Activated CD4-positive, alpha-beta T cell treated with anti-CD3 and anti-CD28 coated beads, Interleukin-2, Interleukin-4, amounts not matched to agents 100 ng/mL and 50 ng/mL, durations not matched to agents 16 hours and 8 hours (primary cell): ENCODE data around the gene CD28.
A peak's percentile ranks its signal among the peaks of the same experiment; 100 is the strongest.
"Not testable (repeated sequence)": the region's sequence is repeated elsewhere in the genome, so short reads cannot be mapped to it uniquely, and the experiment has no call there.

Experiments
- DNase-seq: peaks from one replicate; pipeline ENCODE4 v3.0.0-alpha.2; 2020; ENCODE audit warnings: low spot score

The CD28 gene

GRCh38 chr2:203687165-203687564 is 19.3 kb upstream of the CD28 start:
- no peak for DNase-seq

DNA sequence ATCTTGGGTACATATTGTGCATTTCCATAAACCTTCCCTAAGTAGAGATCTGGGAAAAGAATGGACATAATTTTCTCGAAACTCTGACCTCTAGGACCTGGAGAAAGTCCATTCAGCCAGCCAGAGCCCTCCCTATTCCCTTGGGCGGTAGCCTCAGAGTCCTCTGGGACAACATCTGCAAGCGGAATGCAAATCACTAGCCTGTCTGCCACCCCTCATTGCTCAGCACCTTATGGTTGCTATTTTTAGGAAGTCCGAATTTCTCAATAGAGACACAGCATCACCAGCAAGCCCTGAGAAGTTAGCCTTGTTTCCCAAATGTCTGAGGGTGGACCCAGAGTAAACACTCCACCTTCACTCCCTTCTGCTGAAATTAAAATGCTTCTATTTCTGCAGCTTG is 17.6 kb upstream of the CD28 start:
- no peak for DNase-seq

DNA sequence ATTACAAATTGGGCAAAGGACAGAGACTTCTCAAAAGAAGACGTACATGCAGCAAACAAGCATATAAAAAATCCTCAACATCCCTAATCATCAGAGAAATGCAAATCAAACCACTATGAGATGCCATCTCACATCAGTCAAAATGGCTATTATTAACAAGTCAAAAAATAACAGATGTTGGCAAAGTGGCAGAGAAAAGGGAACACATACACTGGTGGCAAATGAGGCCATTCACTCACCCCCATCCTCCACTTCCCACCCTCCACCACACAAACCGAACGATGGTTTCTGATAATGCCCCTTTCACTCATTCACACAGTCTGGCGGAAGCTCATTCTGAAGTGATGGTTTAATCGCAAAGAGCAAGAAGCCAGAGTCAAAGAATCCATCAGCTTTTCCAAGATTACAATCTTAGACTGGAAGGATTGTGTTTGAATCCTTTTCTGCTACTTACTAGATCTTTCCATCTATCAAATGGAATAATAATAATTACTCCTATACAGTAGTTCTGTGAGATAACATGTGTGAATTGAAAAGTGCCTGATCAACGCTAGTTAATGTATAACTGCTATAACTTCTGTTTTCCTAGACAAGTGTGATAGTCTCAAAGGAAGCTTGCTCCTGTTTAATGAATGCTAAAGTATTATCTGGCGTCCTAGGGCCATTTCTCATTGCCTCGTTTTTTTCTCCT is 16.9 kb upstream of the CD28 start:
- no peak for DNase-seq

GRCh38 chr2:203690117-203690431 is 16.4 kb upstream of the CD28 start:
- DNase-seq, result no peak

DNA sequence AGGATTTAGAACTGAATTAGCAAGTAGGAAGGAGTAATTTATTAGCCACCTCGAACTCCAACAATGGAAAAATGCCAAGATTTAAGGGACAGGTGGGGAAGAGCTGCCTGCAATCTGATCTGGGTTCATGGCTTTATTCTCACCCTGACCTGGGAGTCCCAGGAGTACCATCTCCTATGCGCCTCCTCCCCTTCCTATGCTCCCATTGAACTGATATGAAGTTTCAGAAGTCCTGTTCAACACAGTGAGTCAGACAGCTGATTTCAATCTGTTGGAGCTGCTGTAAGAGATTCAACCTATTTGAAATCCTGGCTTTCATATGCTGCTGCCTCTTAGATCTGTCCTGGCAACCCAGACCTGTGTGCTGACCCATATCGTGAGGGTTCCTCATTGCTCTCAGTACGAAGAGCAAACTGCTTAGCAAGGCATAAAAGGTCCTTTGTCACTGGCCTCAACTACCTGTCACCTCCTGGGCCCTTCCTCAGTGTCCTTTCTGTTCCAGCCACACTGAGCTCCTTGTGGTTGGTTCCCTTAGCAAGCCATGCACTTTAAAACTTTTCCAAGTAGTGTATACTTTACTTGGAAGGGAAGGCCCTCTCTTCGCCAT is 15.9 kb upstream of the CD28 start:
- DNase-seq, result no peak

DNA sequence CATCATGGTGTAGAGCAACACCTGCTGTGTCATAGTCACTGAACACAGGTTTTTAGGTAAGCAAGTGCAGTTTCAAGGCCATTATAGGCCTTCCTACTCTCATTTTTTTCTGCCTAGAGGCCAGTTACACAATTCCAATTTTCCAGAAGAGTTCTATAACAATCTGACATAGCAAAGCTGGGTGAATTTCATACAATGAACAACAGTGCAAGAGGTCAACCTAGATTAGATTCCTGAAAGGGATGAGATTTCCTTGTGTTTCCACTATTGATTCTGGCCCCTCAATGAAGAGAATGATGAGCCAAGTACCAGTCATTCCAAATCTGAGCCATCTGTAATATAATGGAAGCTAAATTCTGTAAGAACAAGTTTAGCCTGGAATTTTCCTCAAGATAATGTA is 15.3 kb upstream of the CD28 start:
- DNase-seq, result no peak

- DNase-seq, result no peak
Observed at GRCh38 chr2:203692031-203692710, 14.3 kb upstream of the CD28 start.

DNA sequence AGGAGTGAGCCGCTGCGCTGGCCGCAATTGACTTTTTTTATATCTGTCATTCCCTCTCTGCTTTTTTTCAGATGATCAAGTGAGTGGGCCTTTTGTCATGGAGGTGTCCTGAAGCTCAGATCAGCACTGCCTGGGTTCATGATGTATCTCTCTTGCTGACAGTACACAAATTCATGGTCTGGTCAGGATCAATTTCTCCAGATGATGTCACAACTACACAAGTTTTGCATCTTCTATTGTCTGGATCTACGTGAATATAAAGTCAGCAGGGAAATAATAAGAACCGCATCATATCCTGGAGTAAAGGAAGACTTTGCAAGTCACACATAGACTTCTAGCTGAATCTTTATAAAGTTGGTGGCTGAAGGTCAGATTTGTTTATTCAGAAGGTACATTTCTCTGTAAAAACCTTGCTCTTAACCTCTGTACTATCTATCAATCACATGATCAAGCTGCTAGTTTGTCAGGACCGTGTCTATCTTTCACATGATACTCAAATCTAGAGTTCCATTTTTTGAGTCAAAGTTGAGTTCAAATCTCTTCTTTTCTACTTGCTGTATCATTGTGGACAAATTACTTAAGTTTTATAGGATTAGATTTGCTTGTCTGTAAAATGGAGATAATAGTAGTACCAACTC is 13.1 kb upstream of the CD28 start:
- DNase-seq, result peak; percentile 23

- DNase-seq, result no peak
Observed at GRCh38 chr2:203694191-203694590, 12.2 kb upstream of the CD28 start.

DNA sequence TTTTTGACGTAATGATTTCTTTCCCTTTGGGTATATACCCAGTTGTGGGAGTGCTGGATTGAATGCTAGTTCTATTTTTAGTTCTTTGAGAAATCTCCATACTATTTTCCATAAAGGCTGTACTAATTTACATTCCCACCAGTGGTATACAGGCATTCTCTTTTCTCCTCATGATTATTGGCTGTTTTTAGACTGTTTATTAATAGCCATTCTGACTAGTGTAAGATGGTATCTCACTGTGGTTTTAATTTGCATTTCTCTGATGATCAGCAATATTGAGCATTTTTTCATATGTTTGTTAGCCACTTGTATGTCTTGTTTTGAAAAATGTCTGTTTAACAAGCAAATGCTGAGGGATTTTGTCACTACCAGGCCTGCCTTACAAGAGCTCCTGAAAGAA is 9.2 kb upstream of the CD28 start:
- DNase-seq, result no peak

- not testable (repeated sequence) for DNase-seq
Observed at GRCh38 chr2:203697763-203698162, 8.7 kb upstream of the CD28 start.

DNA sequence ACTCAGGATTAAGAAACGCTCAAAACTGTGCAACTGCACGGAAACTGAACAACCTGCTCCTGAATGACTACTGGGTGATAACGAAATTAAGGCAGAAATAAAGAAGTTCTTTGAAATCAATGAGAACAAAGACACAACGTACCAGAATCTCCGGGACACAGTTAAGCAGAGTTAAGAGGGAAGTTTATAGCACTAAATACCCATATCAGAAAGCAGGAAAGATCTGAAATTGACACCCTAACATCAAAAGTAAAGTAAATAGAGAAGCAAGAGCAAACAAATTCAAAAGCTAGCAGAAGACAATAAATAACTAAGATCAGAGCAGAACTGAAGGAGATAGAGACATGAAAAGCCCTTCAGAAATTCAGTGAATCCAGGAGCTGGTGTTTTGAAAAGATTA is 8.0 kb upstream of the CD28 start:
- DNase-seq, result not testable (repeated sequence)

DNA sequence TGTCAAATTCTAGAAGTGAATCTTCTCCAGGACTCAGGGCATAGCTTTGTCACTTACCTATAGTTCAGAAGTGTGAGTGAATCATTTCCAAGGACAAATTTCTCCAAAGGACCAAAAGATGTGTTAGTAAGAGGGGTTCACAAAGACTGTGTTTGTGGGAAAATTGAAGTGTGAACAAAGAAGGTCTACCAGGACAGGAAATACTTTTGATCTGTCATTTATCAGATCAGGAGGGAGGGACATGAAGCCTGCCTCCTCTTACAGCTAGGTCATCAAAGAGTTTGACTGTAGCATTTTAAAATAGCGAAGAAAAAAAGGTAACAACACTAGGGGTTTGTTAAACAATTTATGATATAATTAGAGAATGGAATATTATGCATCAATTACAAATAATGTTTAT is 2.0 kb upstream of the CD28 start:
- DNase-seq, result no peak

- peak; percentile 67 for DNase-seq
Observed at GRCh38 chr2:203705178-203705577, 1.3 kb upstream of the CD28 start.

- DNase-seq, result no peak
Observed at GRCh38 chr2:203707530-203707929, 1.1 kb downstream of the CD28 start.

DNA sequence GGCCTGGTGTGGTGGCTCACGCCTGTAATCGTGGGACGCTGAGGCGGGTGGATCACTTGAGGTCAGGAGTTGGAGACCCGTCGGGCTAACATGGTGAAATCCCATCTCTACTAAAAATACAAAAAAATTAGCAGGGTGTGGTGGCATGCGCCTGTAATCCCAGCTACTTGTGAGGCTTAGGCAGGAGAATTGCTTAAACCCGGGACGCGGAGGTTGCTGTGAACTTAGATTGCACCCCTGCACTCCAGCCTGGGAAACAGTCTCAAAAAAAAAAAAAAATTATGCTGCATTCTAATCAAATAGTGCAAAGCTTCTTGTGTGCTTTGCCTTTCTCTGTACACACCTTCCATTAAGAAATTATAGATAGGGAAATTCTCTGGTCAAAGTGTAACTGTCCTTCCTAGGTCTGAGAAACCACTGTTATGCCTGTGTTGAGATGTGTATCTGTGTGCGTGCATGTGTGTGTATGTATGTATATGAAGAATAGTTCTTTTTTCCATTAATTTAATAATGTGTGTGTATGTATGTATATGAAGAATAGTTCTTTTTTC is 2.5 kb downstream of the CD28 start:
- DNase-seq, result no peak

DNA sequence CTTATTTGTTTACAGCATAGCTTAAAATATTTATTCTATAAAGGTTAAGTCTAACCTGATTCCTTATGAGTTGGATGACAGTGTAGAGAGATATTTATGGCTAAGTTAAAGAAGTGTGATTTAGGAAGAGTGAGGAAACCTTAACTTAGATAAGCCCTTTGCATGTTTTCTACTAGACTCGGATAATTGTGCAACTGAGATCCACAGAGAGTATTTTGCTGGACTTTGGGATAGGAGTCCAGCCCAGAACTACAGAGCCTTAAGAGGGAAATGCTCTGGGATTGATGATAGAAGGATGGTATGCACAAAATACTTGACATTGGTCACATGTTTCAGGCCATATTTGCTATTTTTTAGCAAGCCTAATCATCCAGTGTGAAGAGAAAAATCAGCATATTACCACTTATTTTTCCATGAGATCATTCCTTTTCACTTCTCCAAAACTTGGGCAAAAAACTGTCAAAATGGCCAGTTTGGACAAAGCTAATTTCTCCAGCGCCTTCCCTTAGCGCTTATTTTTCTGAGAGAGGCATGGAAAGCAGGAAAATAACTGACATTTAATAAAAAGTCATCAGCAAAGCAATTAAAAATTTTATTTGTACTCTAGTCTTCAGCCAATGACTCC is 3.1 kb downstream of the CD28 start:
- no peak for DNase-seq

DNA sequence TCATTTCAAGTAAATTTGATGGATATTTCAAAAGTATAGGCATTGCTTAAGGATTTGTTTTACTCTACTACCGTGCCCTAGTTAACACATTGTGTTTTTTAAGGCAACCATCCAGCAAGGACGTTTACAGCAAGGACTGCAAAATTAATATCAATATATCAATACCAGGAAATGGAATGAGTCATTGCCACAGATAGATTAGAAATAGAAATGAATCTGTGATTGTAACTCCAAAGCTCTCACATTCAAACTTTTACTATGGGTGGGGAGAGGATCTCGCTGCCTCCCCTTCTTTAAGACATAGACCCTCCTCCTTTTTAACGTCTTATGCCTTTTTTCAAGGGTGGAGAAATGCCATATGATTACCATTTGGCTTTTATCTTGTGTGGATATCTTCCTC is 3.8 kb downstream of the CD28 start:
- DNase-seq, result peak; percentile 69

GRCh38 chr2:203710952-203711351 is 4.5 kb downstream of the CD28 start:
- no peak for DNase-seq

- DNase-seq, result peak; percentile 65
Observed at GRCh38 chr2:203711399-203711798, 5.0 kb downstream of the CD28 start.

GRCh38 chr2:203713381-203713780 is 6.9 kb downstream of the CD28 start:
- no peak for DNase-seq

- no peak for DNase-seq
Observed at GRCh38 chr2:203714112-203714511, 7.7 kb downstream of the CD28 start.
